NCI-H2227 (cell line): ENCODE measurements around the gene TMEM26.

Experiments used
- DNase-seq: peaks from one replicate; lab custom pipeline; 2025; ENCODE audit not compliant: unreplicated experiment; lab: John Stamatoyannopoulos, UW

Gene TMEM26

DNA sequence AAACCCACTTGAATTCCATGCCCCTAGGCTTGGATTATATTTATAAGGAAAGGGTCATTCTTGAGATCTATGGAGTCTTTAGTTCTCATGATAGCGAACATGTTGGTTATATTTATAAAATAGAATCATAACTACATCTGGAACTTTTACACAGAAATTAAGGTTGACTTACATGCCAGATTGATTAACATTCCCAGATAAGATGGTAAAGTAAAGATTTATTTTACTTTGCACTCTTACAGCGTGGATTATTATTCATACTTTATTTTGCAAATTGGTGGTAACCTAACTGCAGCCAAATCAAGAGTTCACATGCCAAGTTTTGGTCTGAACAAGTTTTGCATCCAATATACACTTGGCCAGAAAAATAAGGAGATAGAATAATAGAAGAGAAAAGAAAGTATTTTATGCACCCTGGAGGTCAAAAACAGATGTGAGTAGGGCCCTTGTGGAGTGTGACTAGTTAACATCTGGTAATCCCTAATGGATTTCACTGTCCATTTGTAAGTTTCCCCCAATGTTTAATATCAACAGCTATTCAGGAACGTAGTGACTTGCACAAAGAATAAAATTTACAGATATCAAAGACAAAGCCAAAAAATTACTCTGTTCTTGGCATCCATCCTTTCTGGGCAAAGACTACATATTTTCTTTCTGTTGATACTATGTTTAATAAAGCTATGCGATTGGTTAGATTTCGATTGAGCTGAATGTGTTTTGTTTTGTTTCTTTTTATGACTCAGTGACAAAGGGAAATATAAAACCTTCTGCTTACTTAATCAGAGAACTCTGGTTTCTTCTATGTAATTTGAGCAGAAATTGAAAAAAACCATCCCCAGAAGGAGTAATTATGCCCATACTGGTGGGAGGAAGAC is 10.1 kb upstream of the TMEM26 start:
- no peak for DNase-seq

DNA sequence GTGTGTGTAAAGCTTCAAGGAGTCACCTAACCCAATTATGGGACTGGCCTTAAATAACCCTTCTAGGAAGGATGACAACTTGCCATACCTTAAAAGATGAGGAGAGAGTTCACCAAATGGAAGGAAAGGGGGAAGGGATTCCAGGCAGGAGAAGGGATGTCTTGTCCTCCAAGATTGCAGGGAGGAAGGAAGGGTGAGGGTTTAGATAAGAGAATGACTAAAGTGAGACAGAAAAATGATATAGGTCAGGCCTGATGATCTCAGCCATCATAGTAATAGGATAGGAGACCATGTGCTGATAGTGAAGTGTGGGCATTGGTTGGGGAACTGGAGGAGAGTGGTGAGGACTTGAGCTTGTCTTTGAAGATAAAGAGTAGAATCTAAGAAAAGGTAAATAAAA is 7.7 kb upstream of the TMEM26 start:
- DNase-seq, result no peak

DNA sequence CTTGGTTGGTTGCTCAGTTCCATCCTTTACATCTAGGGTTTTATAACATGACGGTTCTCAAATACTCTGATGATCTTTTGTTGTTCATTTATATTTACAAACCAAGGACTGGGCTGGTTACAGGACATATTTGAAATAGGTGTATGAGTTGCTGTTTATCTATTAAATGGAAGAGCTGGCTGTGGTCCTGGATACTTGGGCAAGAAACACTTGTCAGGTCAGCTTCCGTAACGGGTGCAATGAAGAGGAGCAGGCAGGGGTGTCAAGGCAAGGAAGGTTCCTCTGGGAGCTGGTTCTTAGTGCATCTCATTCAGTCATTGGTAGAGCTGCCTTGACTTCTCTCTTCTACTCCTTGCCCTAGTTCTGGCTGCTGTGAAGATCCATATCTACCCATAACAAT is 4.8 kb upstream of the TMEM26 start:
- no peak for DNase-seq

DNA sequence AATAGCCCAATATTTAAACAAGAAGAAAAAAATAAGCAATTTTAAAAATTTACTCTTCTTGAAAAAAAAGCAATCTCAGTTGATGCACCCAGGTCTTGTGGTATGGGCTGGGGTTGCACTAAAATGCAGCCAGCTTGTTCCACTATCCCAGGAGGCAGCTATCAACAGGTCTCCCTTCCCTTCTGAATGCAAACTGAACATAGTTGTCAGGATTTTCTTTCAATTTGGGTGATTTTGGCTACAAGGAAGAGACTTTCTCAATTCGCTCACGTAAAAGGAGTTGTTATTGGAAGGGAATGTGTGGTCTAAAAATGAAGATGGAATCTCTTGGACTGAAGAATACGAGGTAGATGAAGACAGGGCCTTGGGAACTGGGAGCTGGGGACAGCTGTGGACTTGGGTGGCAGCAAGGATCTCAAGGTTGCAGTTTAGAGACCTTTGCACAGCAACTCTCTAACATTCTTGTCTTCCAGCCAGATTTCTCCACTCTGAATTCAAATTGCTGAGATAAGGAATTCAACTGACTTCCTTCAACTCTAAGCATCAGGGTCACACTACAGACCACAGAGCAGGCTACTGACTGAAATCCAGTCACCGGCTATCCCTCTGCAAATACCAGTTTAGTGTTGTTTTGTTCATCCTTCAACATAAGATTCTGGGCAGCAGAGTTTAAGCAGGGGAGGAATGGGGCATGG is 3.1 kb upstream of the TMEM26 start:
- no peak for DNase-seq

DNA sequence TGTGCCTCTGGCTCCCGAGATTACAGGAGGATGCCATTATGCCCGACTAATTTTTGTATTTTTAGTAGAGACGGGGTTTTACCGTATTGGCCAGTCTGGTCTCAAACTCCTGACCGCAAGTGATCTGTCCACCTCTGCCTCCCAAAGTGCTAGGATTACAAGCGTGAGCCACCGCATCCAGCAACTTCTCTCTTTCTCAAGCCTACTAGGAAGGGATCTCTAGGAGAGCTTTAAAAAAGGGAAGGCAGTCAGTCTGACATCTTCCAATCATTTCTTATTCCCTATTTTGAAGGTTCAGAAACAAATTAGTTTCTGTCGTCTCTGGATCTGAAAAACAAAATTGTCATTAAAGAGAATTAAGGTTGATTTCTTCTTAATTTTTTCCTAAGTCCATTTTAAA is 2.5 kb upstream of the TMEM26 start:
- no peak for DNase-seq

GRCh38 chr10:61454541-61454940 is 1.4 kb upstream of the TMEM26 start:
- no peak for DNase-seq

- peak; percentile 58 for DNase-seq
Observed at GRCh38 chr10:61452151-61452651, 980 bp downstream of the TMEM26 start.

GRCh38 chr10:61451357-61451756 is 1.8 kb downstream of the TMEM26 start:
- no peak for DNase-seq

DNA sequence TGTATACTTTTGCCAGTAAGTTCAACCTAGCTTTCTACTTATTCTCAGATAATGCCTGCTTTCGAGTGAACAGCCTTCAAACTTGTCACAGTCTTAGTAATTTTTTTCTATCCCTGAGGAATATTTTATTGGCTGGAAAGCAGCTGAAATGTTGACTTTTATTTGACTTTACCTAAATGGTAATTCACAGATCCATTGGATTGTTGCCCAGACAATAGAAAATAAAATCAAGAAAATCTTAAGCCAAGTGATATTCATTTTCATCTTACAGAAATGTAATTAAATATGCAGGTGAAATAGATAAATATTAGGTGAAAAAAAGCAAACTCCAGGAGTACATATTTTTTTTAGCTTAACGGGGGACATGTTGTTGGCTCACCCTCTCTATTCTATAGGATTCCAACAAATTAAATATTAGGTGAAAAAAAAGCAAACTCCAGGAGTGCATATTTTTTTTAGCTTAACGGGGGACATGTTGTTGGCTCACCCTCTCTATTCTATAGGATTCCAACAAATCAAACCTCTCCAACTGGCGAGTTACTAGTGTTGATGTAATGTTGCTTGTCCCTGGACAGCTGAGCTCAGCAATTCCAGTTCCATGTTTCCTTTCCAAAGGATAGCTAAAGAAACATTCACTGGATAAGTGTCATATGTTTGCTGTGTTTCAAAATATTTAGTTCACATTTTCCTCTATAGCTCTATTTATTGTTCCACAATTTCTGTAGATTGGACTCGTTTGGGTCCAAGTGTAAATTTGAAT is 4.2 kb downstream of the TMEM26 start:
- DNase-seq, result no peak

DNA sequence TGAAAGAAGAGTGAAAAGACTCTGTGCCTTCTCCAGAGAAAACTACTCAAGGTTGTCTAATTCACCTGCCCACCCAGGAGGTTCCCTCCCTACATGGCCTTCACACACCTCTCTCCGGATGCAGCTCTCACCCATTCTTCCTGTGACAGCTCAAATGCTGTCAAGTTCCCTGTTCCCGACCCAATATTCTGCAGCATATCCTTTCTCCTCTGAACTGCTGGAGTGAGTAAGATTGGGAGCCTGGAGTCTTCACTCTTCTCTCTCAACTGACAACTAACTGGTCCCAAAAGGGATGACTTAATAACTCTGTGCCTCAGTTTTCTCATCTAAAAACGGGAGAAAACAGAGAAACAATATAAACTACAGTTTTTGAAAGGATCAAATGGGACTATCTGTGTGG is 5.1 kb downstream of the TMEM26 start:
- DNase-seq, result no peak

- no peak for DNase-seq
Observed at GRCh38 chr10:61439058-61439609, 14.0 kb downstream of the TMEM26 start.

DNA sequence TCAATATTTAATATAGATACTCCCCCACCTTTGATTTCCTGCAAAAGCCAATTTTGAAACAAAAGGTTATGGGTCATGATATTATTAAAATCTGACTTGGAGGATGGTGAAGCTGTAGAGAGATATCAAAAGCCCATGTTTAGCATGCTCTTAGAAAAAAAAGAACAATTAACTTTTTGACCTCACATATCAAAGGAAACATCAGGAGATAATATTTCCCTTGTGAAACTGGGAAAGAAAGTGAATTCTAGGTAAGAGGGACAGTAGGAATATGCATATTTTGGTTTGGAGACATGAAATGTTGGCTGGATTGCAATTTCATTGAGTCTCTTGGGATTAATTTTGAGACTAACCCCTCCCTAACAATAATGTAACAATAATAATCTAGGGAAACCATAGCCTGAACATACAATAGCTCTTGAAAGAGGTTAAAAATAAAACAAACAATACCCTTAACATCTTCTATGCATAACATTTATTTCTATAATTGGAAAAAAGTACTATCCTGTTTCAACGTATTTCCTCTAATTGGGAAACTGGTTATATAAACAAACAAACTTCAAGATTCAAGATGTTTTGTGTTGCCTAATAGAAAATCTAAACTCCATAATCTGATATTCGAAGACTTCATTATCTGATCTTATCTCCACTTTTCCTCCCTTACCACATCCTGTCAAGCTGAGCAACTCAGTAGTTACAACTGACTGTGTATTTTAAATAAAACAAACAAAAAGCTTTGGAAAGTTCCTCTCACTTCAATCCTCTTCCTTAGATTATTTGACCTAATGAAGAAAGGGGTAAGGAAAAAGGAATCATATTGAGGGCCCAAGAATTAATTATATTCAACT is 14.8 kb downstream of the TMEM26 start:
- DNase-seq, result no peak

DNA sequence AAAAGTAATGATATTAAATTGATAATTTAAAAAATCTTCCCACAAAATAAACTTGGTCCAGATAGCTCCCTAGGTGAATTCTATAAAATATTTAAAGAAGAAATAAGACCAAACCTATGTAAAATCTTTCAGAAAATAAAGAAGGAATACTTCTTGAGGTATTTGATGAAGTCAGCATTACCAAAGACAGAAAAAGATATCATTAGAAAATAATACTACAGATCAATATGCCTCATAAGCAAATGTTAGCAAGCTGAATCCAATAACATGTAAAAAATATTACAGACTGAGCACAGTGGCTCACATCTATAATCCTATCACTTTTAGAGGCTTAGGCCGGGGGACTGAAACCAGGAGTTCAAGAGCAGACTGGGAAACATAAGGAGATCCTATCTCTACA is 30.0 kb downstream of the TMEM26 start:
- no peak for DNase-seq

DNA sequence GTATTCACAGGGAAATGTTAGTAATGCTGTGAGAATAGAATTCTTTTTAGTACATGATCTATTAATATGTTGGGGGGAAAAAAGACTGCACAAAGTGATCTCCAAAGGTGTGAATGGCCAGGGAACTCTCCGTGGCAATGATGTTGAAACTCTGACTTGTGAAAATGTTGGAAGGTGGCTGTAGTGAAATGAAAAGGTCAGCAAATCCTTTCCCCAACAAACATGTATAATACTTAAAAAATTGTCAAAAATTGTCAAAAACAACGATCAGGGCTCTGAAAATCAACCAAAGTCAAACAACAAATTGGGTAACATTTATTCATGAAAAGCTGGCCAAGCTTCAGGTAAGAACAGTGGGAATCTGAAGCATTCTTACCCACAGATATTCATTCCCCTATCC is 35.5 kb downstream of the TMEM26 start:
- no peak for DNase-seq

- DNase-seq, result no peak
Observed at GRCh38 chr10:61415824-61416223, 37.4 kb downstream of the TMEM26 start.

DNA sequence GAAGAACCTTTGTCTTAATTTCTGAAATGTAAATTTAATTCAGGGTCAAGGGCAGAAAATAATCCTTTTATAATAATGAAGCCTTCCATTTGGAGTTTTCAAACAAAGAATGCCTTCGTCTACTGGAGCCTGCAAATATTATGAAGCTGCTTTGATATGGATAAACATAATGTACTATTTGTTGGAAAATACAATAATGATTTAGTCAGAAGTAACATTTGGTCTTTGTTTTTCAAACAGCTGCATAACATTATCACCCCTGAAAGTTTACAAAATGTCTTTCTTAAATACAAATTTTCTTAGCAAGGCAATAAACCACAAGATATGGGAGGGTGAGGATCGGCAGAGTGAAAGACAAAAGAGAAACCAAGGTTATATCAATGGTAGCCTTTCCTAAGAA is 41.5 kb downstream of the TMEM26 start:
- DNase-seq, result no peak

GRCh38 chr10:61410353-61411070 is 42.7 kb downstream of the TMEM26 start:
- DNase-seq, result no peak

GRCh38 chr10:61409157-61409556 is 44.0 kb downstream of the TMEM26 start:
- no peak for DNase-seq

- DNase-seq, result no peak
Observed at GRCh38 chr10:61408105-61408504, 45.1 kb downstream of the TMEM26 start.

- no peak for DNase-seq
Observed at GRCh38 chr10:61406736-61407135, 46.4 kb downstream of the TMEM26 start.
